ENCODE measurements around the gene PHF14.
A peak's percentile ranks its signal among the peaks of the same experiment; 100 is the strongest.

Gene PHF14

GRCh38 chr7:11182736-11183135 lies 209.1 kb downstream of the PHF14 start:
- Mint-ChIP-seq H3K4me3 (no peak overlapping the region), H3K4me1 (no peaks in the 10 kb centered on the region), H3K36me3 (no peaks in the 10 kb centered on the region), H3K27me3 (no peaks in the 10 kb centered on the region), H3K9me3 (peaks cover 0 to 8% of the 10 kb centered on the region in 2 donors), H3K27ac (no peak overlapping the region)
- DNase-seq (no peak), ATAC-seq (replicated peaks) (no peak)

DNA sequence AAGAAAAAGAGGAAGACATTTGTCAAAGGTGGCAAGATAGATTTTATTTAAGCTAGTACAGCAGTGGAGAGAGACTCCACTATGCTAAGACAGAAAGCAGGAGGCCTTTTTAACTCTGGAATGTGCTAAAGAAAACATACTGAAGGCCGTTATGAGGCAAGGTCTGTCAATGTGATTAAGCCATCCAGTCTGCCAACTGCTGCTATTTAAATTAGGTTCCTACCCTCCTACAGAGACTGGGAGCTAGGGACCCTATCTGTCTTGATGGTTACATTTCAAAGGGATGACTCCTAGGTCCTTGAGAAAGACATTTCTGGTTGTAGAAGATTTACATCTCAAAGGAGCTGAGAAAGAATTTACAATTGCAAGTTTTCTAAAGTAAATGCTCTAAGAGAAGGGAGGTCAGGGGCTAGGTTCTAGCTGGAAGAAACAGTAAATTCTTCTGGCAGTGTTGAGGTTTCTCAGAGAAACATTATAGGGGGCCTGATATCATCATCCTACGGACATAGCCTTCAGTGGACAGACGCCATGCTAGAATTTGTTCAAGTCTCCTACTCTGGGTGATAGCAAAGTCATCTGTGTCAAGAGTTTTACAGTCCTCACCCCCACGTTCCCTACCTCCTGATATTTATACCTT lies 211.6 kb downstream of the PHF14 start:
- H3K36me3 Mint-ChIP-seq: no peaks in the 10 kb centered on the region
- no peaks in the 10 kb centered on the region for H3K4me1 Mint-ChIP-seq
- H3K27me3 Mint-ChIP-seq: no peaks in the 10 kb centered on the region

DNA sequence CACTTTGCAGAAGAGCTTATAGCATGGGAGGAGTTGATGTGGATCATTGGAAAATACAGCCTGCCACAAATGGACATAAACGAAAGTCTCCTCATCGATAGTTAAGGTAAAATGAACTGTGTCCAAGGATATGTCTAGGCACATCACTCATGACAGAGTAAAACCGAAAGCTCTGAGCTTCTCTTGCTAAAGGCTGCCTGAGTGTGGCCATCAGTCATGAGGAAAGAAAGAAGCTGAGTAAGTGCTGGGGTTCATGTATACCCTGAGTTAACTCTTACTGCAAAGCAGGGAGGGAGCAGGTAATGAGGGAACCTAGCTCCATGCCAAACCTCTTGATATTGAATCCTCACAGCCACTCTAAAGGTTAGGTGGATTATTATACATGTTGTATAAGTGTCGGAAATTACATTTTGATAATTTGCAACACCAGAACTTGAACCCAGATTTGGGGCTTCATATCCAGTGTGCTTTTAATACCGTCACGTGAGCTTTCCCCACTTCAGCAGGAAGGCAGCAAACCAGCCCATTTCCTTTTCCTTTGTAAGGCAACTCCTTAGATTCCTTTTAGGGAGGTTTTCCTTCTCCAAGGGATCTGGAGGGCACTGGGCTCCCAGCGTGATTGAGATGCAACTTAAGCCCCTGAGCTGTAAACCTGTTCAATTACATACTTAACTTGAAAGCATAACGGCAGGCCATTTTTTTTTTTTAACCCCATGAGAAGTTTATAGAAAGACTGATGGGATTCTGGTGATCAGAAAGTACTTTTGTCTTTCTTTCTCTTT lies 215.0 kb downstream of the PHF14 start:
- H3K27ac Mint-ChIP-seq: no peak overlapping the region
- no peak overlapping the region for H3K4me3 Mint-ChIP-seq
- H3K27me3 Mint-ChIP-seq: peaks cover 11 to 16% of the 10 kb centered on the region in 2 donors
- peaks cover 2 to 10% of the 10 kb centered on the region in 2 donors for H3K4me1 Mint-ChIP-seq
- H3K9me3 Mint-ChIP-seq: peaks cover 0 to 8% of the 10 kb centered on the region in 2 donors
- H3K36me3 Mint-ChIP-seq: no peaks in the 10 kb centered on the region
- DNase-seq (no peak), ATAC-seq (replicated peaks) (no peak)

More for the DNA sequence above, 211.6 kb downstream of the PHF14 start:
- DNase-seq (no peak), ATAC-seq (replicated peaks) (no peak)
- peaks cover 0 to 8% of the 10 kb centered on the region in 2 donors for H3K9me3 Mint-ChIP-seq
- no peak overlapping the region for H3K27ac Mint-ChIP-seq
- no peak overlapping the region for H3K4me3 Mint-ChIP-seq

- H3K27me3 Mint-ChIP-seq: peaks cover 11 to 16% of the 10 kb centered on the region in 2 donors
- H3K9me3 Mint-ChIP-seq: peaks cover 0 to 1% of the 10 kb centered on the region in 2 donors
- H3K4me3 Mint-ChIP-seq: no peak overlapping the region
Observed at GRCh38 chr7:11191081-11191480, 217.4 kb downstream of the PHF14 start.

DNA sequence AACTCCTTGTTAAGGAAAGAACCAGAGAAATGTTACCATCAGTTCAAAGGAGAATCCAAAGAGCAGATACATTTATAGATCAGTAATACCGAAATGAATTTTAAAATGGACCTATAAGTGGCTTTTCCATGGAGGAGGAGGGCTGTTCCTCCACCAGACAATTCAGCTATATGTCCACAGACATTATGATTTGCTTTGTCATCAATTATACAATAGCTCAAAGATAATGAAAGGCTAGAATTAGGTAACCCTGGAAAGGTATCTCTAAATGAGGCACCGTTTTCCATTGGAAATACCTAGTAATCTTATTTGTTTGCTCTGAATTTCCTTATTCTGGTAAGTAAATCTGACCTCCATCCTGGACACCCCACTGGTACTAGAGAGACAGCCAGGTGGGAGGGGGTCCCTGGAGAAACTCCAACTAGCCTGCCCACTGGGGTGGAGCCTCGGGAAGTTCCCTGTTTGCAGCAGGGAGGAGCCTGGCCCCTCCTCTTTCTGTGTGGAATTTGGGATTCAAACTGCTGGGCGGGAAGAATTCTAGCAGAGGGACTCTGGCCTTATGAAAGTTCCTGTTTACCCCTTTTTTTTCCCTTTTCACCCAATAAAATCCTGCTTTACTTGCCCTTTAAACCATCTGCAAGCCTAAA lies 218.0 kb downstream of the PHF14 start:
- H3K4me3 Mint-ChIP-seq: no peak overlapping the region

More at GRCh38 chr7:11191081-11191480, 217.4 kb downstream of the PHF14 start:
- Mint-ChIP-seq H3K4me1 (peaks cover 2 to 10% of the 10 kb centered on the region in 2 donors), H3K36me3 (no peaks in the 10 kb centered on the region), H3K27ac (no peak overlapping the region)
- DNase-seq (no peak), ATAC-seq (replicated peaks) (no peak)

DNA sequence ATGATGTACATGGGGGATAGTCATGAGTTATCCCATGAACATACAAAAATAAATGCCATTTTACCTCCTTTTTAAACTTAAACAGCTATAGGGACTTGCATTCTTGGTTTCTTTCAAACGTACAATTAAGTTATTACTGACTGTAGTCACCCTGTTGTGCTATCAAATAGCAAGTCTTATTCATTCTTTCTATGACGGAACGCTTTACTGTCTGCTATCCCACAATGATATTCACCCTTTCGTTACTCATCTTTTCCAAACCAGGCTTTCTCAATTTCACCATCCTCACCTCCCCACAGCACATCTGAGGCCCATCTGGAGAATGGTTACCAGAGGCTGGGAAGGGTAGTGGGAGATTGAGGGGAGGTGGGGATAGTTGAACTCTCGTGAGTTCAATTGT lies 218.8 kb downstream of the PHF14 start:
- DNase-seq: no peak
- Mint-ChIP-seq H3K36me3 (no peaks in the 10 kb centered on the region), H3K4me1 (peaks cover 2 to 10% of the 10 kb centered on the region in 2 donors), H3K4me3 (no peak overlapping the region), H3K9me3 (peaks cover 0 to 1% of the 10 kb centered on the region in 2 donors), H3K27ac (no peak overlapping the region), H3K27me3 (peaks cover 11 to 16% of the 10 kb centered on the region in 2 donors)
- ATAC-seq (replicated peaks): no peak

More for the DNA sequence above, 218.0 kb downstream of the PHF14 start:
- peaks cover 11 to 16% of the 10 kb centered on the region in 2 donors for H3K27me3 Mint-ChIP-seq
- ATAC-seq (replicated peaks) (no peak), DNase-seq (no peak)
- no peaks in the 10 kb centered on the region for H3K36me3 Mint-ChIP-seq
- H3K4me1 Mint-ChIP-seq: peaks cover 2 to 10% of the 10 kb centered on the region in 2 donors
- H3K27ac Mint-ChIP-seq: no peak overlapping the region
- H3K9me3 Mint-ChIP-seq: peaks cover 0 to 1% of the 10 kb centered on the region in 2 donors

- H3K36me3 Mint-ChIP-seq: no peaks in the 10 kb centered on the region
- peak in 1 of 2 donors; percentile 36 for ATAC-seq (replicated peaks)
- peaks cover 2 to 10% of the 10 kb centered on the region in 2 donors for H3K4me1 Mint-ChIP-seq
- no peak for DNase-seq
- peaks cover 11 to 16% of the 10 kb centered on the region in 2 donors for H3K27me3 Mint-ChIP-seq
- no peaks in the 10 kb centered on the region for H3K9me3 Mint-ChIP-seq
- H3K4me3 Mint-ChIP-seq: no peak overlapping the region
- H3K27ac Mint-ChIP-seq: no peak overlapping the region
Observed at GRCh38 chr7:11193131-11193867, 219.6 kb downstream of the PHF14 start.

DNA sequence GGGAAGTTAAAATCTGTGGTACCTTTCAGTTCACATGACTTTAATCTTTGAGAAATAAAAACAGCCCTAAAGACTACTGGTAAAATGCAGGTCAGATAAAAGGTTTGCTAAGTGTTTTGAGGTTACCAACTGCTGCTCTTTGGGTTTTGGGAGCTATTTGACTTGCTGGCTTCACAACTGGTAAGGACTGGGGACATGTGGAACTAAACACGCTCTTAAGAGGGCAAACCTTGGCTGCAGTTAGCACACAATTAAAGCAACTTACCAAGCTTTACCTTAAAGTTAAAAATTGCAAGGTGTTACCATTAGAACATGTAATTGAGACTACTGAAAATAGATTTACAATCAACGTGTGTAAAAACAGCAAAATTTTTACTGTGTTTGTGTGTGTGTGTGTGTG lies 220.2 kb downstream of the PHF14 start:
- Mint-ChIP-seq H3K9me3 (no peaks in the 10 kb centered on the region), H3K27me3 (peaks cover 11 to 16% of the 10 kb centered on the region in 2 donors), H3K27ac (no peak overlapping the region), H3K36me3 (no peaks in the 10 kb centered on the region), H3K4me1 (peaks cover 2 to 10% of the 10 kb centered on the region in 2 donors), H3K4me3 (no peak overlapping the region)
- no peak for DNase-seq
- no peak for ATAC-seq (replicated peaks)

GRCh38 chr7:11194492-11194891 lies 220.8 kb downstream of the PHF14 start:
- ATAC-seq (replicated peaks) (no peak), DNase-seq (no peak)
- Mint-ChIP-seq H3K36me3 (no peaks in the 10 kb centered on the region), H3K4me1 (peaks cover 2 to 10% of the 10 kb centered on the region in 2 donors), H3K4me3 (no peak overlapping the region), H3K27ac (no peak overlapping the region), H3K9me3 (no peaks in the 10 kb centered on the region), H3K27me3 (peaks cover 11 to 16% of the 10 kb centered on the region in 2 donors)

- DNase-seq (no peak), ATAC-seq (replicated peaks) (no peak)
- H3K27me3 Mint-ChIP-seq: peaks cover 11 to 16% of the 10 kb centered on the region in 2 donors
- H3K4me1 Mint-ChIP-seq: peaks cover 2 to 10% of the 10 kb centered on the region in 2 donors
- H3K9me3 Mint-ChIP-seq: no peaks in the 10 kb centered on the region
- no peak overlapping the region for H3K27ac Mint-ChIP-seq
- peaks cover 0 to 2% of the 10 kb centered on the region in 2 donors for H3K36me3 Mint-ChIP-seq
- H3K4me3 Mint-ChIP-seq: no peak overlapping the region
Observed at GRCh38 chr7:11195502-11195901, 221.8 kb downstream of the PHF14 start.

DNA sequence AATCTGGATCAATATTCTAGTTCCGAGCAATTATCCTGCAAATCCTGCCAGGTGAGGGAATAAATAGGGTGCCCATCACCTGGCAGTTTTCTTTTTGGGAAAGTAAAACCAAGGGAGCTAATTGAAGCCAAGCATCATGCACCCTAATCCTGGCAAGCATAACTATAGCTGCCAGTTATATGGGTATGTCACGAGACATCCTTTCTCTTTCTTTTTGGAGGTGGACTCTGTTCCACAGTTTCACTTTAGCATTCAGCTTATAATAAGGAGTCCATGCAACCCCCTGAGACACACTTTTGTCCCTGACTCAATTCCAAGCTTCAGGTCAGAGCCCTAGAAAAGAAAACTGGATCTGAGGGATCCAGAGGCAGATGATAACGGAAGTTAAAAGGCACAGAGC lies 222.5 kb downstream of the PHF14 start:
- Mint-ChIP-seq H3K9me3 (no peaks in the 10 kb centered on the region), H3K4me1 (peaks cover 2 to 10% of the 10 kb centered on the region in 2 donors), H3K4me3 (no peak overlapping the region), H3K36me3 (peaks cover 0 to 2% of the 10 kb centered on the region in 2 donors), H3K27ac (no peak overlapping the region), H3K27me3 (peaks cover 11 to 13% of the 10 kb centered on the region in 2 donors)
- DNase-seq (no peak), ATAC-seq (replicated peaks) (no peak)

DNA sequence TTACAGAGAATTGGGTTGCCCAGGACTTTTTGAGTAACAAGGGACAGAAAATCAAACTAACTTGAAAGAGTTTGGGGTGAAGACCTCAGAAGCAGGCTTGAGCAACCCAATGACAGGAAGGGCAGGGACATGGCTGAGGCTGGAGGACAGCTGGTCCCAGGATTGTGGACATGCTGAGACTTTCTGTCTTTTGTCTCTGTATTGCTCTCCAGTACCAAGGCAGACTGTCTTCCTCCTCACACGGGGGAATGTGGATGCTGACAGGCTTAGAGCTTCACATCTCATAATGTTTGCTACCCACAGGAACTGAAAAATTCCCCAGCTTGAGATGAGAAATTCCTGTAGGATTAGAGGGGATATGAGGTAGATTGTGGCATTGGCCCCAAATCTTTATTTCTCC lies 229.6 kb downstream of the PHF14 start:
- no peaks in the 10 kb centered on the region for H3K27me3 Mint-ChIP-seq
- no peak overlapping the region for H3K27ac Mint-ChIP-seq
- ATAC-seq (replicated peaks) (no peak), DNase-seq (no peak)
- no peaks in the 10 kb centered on the region for H3K4me1 Mint-ChIP-seq
- no peaks in the 10 kb centered on the region for H3K9me3 Mint-ChIP-seq
- no peak overlapping the region for H3K4me3 Mint-ChIP-seq
- peaks cover 0 to 2% of the 10 kb centered on the region in 2 donors for H3K36me3 Mint-ChIP-seq

- Mint-ChIP-seq H3K4me1 (no peaks in the 10 kb centered on the region), H3K9me3 (no peaks in the 10 kb centered on the region), H3K27ac (no peak overlapping the region)
Observed at GRCh38 chr7:11203683-11204082, 230.0 kb downstream of the PHF14 start.

More at GRCh38 chr7:11203683-11204082, 230.0 kb downstream of the PHF14 start:
- H3K4me3 Mint-ChIP-seq: no peak overlapping the region
- peaks cover 0 to 2% of the 10 kb centered on the region in 2 donors for H3K36me3 Mint-ChIP-seq
- no peaks in the 10 kb centered on the region for H3K27me3 Mint-ChIP-seq
- DNase-seq (no peak), ATAC-seq (replicated peaks) (no peak)

Data from stimulated activated naive B cell treated with anti-CD40 and anti-IgM and Interleukin-4, amounts not matched to agents 10 μg/mL and 1 μg/mL and 100 μg/mL, for 72 hours (primary cell).